Left lung (tissue), 10 donors: ENCODE measurements around the gene MBD6. TPM values are rescaled to one million over a fixed set of nuclear protein-coding genes. Genes with fewer than 3 reads are reported as not detected.

ENCODE experiments used
- ATAC-seq: fragments of 200-7000 bp; cut with Tn5 transposase; one replicate; pipeline ENCODE4 v1.9.1; 2020; ENCODE audit warnings: moderate library complexity
- DNase-seq, 4 donors: peaks; one replicate each; pipeline ENCODE4 v3.0.0-alpha.2; 2013 to 2020
- H3K27ac ChIP-seq, 2 donors: fragments of 200-600 bp; sonication (generic) in 1 of 2; one replicate each; pipeline versions ENCODE4 v1.5.0 to v1.8.0; 2020 to 2021
- H3K27me3 ChIP-seq, 2 donors: fragments of 200-600 bp; sonication (generic) in 1 of 2; one replicate each; pipeline versions ENCODE4 v1.5.0 to v1.8.0; 2020 to 2021
- H3K36me3 ChIP-seq, 2 donors: fragments of 200-600 bp; sonication (generic) in 1 of 2; one replicate each; pipeline versions ENCODE4 v1.5.0 to v1.8.0; 2020 to 2021
- H3K4me1 ChIP-seq, 2 donors: fragments of 200-600 bp; one replicate each; pipeline ENCODE4 v1.8.0; 2021
- H3K4me3 ChIP-seq, 2 donors: fragments of 200-600 bp; sonication (generic) in 1 of 2; one replicate each; pipeline versions ENCODE4 v1.5.0 to v1.8.0; 2020 to 2021; ENCODE audit warnings: mild to moderate bottlenecking in 1 of 2
- H3K9me3 ChIP-seq, 2 donors: fragments of 200-600 bp; sonication (generic) in 1 of 2; one replicate each; pipeline versions ENCODE4 v1.5.0 to v1.8.0; 2020 to 2021
- CTCF ChIP-seq, 2 donors: fragments of 200-600 bp; sonication (generic) in 1 of 2; IDR thresholded peaks; one replicate each; pipeline versions ENCODE4 v1.5.0 to v1.8.0; 2021; ENCODE audit warnings: antibody characterized with exemption in 2 of 2
- intact Hi-C, 2 donors: fragments of 100-400 bp; cut with DNase I; formaldehyde crosslinking; loops; one replicate each; pipeline versions ENCODE4 v1.11.2 to v1.14.2; 2022
- polyA plus RNA-seq, 6 donors: library from polyadenylated mRNA; unstranded; fragments of 120-200 nt; gene quantifications; one replicate each; pipeline ENCODE4 v1.2.1, GENCODE V29; 2013; ENCODE audit not compliant: insufficient read length in 6 of 6
- total RNA-seq, 2 donors: library from RNA; stranded (reverse); fragmentation: NEBNext Ultra II Directional; extraction: Animal tissue kit (Norgen Biotek cat#: 25700); gene quantifications; one replicate each; pipeline ENCODE4 v1.2.1, GENCODE V29; 2021
- donor health status: DM: no; HTN: yes; CAD: no.
- donor health status: DM: no; HTN: no; CAD: no.

Gene MBD6
- total and polyA plus RNA-seq, 8 donors = 61.3 to 111 (median 73.2) TPM

DNA sequence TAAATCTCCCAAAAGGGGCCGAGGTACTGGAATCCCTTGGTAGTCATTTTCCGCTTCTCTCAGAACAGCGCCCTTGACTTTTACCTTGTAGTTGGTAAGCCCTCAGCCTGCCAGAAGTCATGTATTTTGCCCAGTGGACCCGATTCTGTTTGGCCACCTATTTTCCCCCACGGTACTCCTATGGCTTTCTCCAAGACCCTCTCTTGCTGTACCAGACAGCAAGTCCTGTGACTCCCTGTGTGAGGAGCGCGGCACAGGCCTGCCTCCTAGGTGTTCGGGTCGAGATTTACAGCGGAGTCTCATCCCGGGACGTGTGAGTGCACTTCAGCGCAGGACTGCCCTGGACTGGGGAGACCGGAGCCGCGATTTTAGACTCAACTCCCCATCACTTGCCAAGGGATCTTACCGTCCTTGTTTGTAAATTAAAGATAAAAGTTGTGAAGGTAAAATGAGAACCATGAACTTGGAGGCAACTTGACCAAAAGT is 1.1 kb upstream of the MBD6 start:
- no peak for TF ChIP-seq CTCF (IDR thresholded peaks at IDR 0.05)
- ATAC-seq (peak; percentile 2), DNase-seq (peak in 3 of 4 donors; percentile 58 to 81 (median 61))
- Histone ChIP-seq H3K4me1 (peaks cover 45 to 74% of the 10 kb centered on the region in 2 donors), H3K27ac (peak overlapping the region; percentile 95 to 97), H3K9me3 (no peaks in the 10 kb centered on the region), H3K27me3 (no peaks in the 10 kb centered on the region), H3K4me3 (peak overlapping the region in 1 of 2 donors; percentile 95), H3K36me3 (peaks cover 0 to 48% of the 10 kb centered on the region in 2 donors)
- intact Hi-C loops = no loop called here

- peak; percentile 1 for ATAC-seq
- Histone ChIP-seq H3K36me3 (peaks cover 0 to 48% of the 10 kb centered on the region in 2 donors), H3K27ac (peak overlapping the region; percentile 95 to 97), H3K27me3 (no peaks in the 10 kb centered on the region), H3K4me3 (peak overlapping the region; percentile 49 to 95), H3K9me3 (no peaks in the 10 kb centered on the region), H3K4me1 (peaks cover 38 to 59% of the 10 kb centered on the region in 2 donors)
- intact Hi-C loops = no loop called here
- no peak for TF ChIP-seq CTCF (IDR thresholded peaks at IDR 0.05)
- peak; percentile 54 to 89 (median 87) for DNase-seq
Measured at GRCh38 chr12:57522887-57523705, 472 bp downstream of the MBD6 start.

DNA sequence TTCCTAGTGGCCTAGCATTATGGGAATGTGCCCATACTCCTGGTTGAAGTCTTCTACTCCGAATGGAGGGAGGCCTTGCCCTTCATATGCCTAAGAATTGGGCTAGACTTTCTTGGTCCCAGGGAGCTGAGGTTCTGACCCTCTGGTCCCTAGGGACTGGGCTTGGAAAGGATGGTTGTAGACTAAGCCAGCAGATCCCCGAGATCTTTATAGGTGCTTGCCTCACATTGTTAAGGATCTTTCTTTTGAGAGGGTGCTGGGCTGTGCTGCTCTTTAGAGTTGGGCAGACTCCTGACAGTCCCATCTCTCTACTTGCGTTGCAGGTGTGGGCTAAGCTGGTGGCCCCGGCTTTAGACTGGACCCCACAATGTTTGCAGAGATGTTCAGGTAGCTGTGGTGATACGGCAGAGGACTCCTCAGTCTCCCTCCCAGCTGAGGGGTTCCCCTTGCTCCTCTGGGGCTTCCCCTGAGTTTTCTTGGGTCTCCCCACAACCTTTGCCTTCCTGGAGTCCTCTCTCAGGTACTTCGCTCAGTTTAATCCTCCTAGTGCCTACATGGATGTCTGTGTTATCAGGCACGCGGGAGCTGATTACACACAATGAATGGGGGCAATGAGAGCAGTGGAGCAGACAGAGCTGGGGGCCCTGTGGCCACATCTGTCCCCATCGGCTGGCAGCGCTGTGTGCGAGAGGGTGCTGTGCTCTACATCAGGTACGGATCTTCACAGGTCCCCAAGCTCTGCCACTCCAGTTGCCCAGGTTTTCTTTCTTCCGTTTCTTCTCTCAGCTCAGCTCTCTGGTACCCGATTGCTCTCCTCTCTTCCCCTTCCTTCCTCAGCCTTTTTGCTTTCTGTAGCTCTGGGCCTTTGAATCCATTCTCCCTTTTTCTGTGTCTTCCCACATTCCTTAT is 1.3 kb downstream of the MBD6 start:
- ATAC-seq (no peak), DNase-seq (no peak)
- H3K4me1 ChIP-seq = peaks cover 30 to 50% of the 10 kb centered on the region in 2 donors
- peaks cover 0 to 49% of the 10 kb centered on the region in 2 donors for H3K36me3 ChIP-seq
- intact Hi-C loops = no loop called here
- TF ChIP-seq CTCF (IDR thresholded peaks at IDR 0.05) = no peak
- H3K9me3 ChIP-seq = no peaks in the 10 kb centered on the region
- H3K4me3 ChIP-seq = peak overlapping the region; percentile 49 to 95
- H3K27ac ChIP-seq = peak overlapping the region; percentile 95 to 97
- no peaks in the 10 kb centered on the region for H3K27me3 ChIP-seq

GRCh38 chr12:57524814-57525614 is 2.4 kb downstream of the MBD6 start:
- no peak for TF ChIP-seq CTCF (IDR thresholded peaks at IDR 0.05)
- Histone ChIP-seq H3K4me3 (peak overlapping the region in 1 of 2 donors; percentile 95), H3K36me3 (peaks cover 0 to 60% of the 10 kb centered on the region in 2 donors), H3K4me1 (peaks cover 27 to 45% of the 10 kb centered on the region in 2 donors), H3K27ac (peak overlapping the region in 1 of 2 donors; percentile 13), H3K9me3 (no peaks in the 10 kb centered on the region), H3K27me3 (no peaks in the 10 kb centered on the region)
- intact Hi-C loops = no loop called here
- DNase-seq (no peak), ATAC-seq (no peak)
